PFSK-1 (cell line): Measurements from ENCODE around the gene DUSP6.

Experiments
- FOXP2 ChIP-seq: optimal IDR thresholded peaks from 2 replicates; pipeline ENCODE3; 2011; ENCODE audit warnings: borderline replicate concordance, control low read depth, inconsistent platforms; ENCODE audit not compliant: insufficient read depth; ENCODE audit errors: extremely low read length, extremely low read depth
- POLR2AphosphoS5 ChIP-seq: IDR thresholded peaks from 2 replicates; pipeline ENCODE4 v1.6.1; 2012; ENCODE audit warnings: low read depth, mild to moderate bottlenecking, control low read depth, low read length, moderate library complexity
- REST ChIP-seq, 2 experiments: IDR thresholded peaks; 2 replicates each; pipeline versions ENCODE4 v1.6.1 to v1.8.0; 2011 to 2012; ENCODE audit warnings: low read depth in 2 of 2, low read length in 2 of 2, control low read depth in 1 of 2, inconsistent platforms in 1 of 2, mild to moderate bottlenecking in 1 of 2, moderate library complexity in 1 of 2; ENCODE audit not compliant: insufficient read depth in 1 of 2
- SIN3A ChIP-seq: IDR thresholded peaks from 2 replicates; pipeline ENCODE4 v1.6.1; 2012; ENCODE audit warnings: mild to moderate bottlenecking, low read length, moderate library complexity, borderline replicate concordance; ENCODE audit not compliant: insufficient read depth
- TAF1 ChIP-seq: IDR thresholded peaks from 2 replicates; pipeline ENCODE4 v1.6.1; 2012; ENCODE audit warnings: low read length, control low read depth, borderline replicate concordance; ENCODE audit not compliant: insufficient read depth

The DUSP6 gene

GRCh38 chr12:89299931-89300330 lies 52.4 kb downstream of the DUSP6 start:
- no peak for TF ChIP-seq REST (IDR thresholded peaks at IDR 0.05; ENCODE audit: insufficient read depth in 1 of 2, low read depth in 2 of 2, low read length in 2 of 2)
- TF ChIP-seq POLR2AphosphoS5, result no peak
- no peak for TF ChIP-seq FOXP2
- TF ChIP-seq TAF1, result no peak
- TF ChIP-seq SIN3A, result no peak

DNA sequence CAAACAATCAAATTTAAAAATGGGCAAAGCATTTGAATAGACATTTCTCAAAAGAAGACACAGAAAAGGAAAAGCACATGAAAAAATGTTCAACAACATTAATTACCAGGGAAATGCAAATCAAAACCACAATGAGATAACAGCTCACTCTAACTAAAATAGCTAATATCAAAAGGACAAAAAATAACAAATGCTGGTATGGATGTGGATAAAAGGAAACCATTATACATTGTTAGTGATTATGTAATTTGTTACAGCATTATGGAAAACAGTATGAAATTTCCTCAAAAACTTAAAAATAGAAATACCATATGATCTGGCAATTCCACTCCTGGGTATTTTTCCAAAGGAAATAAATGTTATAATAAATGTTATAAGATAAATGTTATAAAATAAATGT lies 52.9 kb downstream of the DUSP6 start:
- no peak for TF ChIP-seq POLR2AphosphoS5
- no peak for TF ChIP-seq TAF1
- no peak for TF ChIP-seq SIN3A
- no peak for TF ChIP-seq FOXP2
- no peak for TF ChIP-seq REST (IDR thresholded peaks at IDR 0.05; ENCODE audit: insufficient read depth in 1 of 2, low read depth in 2 of 2, low read length in 2 of 2)
